Gastroesophageal sphincter (tissue), 4 donors: ENCODE results near the gene SSB. TPM values are rescaled to one million over a fixed set of nuclear protein-coding genes. Genes with fewer than 3 reads are reported as not detected.

Experiments used
- ATAC-seq: fragments of 150-250 bp; one replicate; pipeline ENCODE4 v1.9.1; 2016; ENCODE audit warnings: mild to moderate bottlenecking, moderate library complexity
- H3K27ac ChIP-seq, 4 donors: fragments of 200-600 bp; sonication (generic) in 3 of 4; 1 replicate in 3 of 4; 2 replicates in 1 of 4; pipeline ENCODE4 v1.5.1; 2016 to 2019
- H3K27me3 ChIP-seq: fragments of 200-600 bp; sonication (generic); one replicate; pipeline ENCODE4 v1.5.1; 2019
- H3K36me3 ChIP-seq, 2 donors: fragments of 200-600 bp; sonication (generic); one replicate each; pipeline ENCODE4 v1.5.1; 2019; ENCODE audit warnings: control low read depth in 1 of 2
- H3K4me1 ChIP-seq, 3 donors: fragments of 200-600 bp; sonication (generic); 1 replicate in 2 of 3; 2 replicates in 1 of 3; pipeline ENCODE4 v1.5.1; 2016 to 2019; ENCODE audit warnings: control low read depth in 2 of 3
- H3K4me3 ChIP-seq, 2 donors: fragments of 200-600 bp; sonication (generic); one replicate each; pipeline ENCODE4 v1.5.1; 2019; ENCODE audit warnings: mild to moderate bottlenecking in 1 of 2, moderate library complexity in 1 of 2
- H3K9me3 ChIP-seq, 3 donors: fragments of 200-600 bp; sonication (generic); one replicate each; pipeline ENCODE4 v1.5.1; 2017 to 2019; ENCODE audit warnings: control low read depth in 2 of 3
- CTCF ChIP-seq, 4 experiments: fragments of 200-600 bp in 2 of 4; fragments of 450-650 bp in 2 of 4; sonication (generic) in 1 of 4; IDR thresholded peaks; one replicate each; pipeline ENCODE4 v1.5.1; 2017 to 2019; ENCODE audit warnings: antibody characterized with exemption in 4 of 4, mild to moderate bottlenecking in 2 of 4, moderate library complexity in 2 of 4
- EP300 ChIP-seq: sonication (generic); formaldehyde crosslinking; IDR thresholded peaks from one replicate; pipeline ENCODE4 v1.6.1; 2017; ENCODE audit warnings: antibody characterized with exemption, mild to moderate bottlenecking
- POLR2A ChIP-seq, 2 donors: fragments of 450-650 bp; IDR thresholded peaks; one replicate each; pipeline ENCODE4 v1.6.1; 2017; ENCODE audit warnings: antibody characterized with exemption in 2 of 2, mild to moderate bottlenecking in 2 of 2, moderate library complexity in 1 of 2
- POLR2AphosphoS5 ChIP-seq: sonication (generic); formaldehyde crosslinking; IDR thresholded peaks from one replicate; pipeline ENCODE4 v1.6.1; 2017; ENCODE audit warnings: antibody characterized with exemption
- WGBS, 2 donors: methylation state at CpG; one replicate each; pipeline ENCODE4 v1.1.5; 2018; ENCODE audit warnings: low coverage in 1 of 2; 5-methylcytosine and 5-hydroxymethylcytosine counted together
- total RNA-seq, 4 donors: library from RNA; depleted of rRNA; stranded (reverse); fragments of >200 nt; gene quantifications; one replicate each; pipeline ENCODE4 v1.1.0, GENCODE V29; 2016

SSB gene
- total RNA-seq, 4 donors from 2014 or later = 60.6 to 102 (median 78.3) TPM

GRCh38 chr2:169765523-169765922, 33.1 kb upstream of the SSB start:
- ATAC-seq = no peak
- H3K9me3 ChIP-seq = no peaks in the 10 kb centered on the region
- no peaks in the 10 kb centered on the region for H3K36me3 ChIP-seq
- 80% methylated on average over 2 of the region's 6 CpGs; no CpG with 5 or more reads in 1 of the 2 donors for WGBS, 2 donors
- peaks cover 0 to 21% (median 0%) of the 10 kb centered on the region in 3 donors for H3K4me1 ChIP-seq
- TF ChIP-seq CTCF (IDR thresholded peaks at IDR 0.05) (no peak), POLR2AphosphoS5 (no peak), POLR2A (IDR thresholded peaks at IDR 0.05) (no peak), EP300 (no peak)
- H3K27ac ChIP-seq = no peak overlapping the region
- peaks cover 11% of the 10 kb centered on the region for H3K27me3 ChIP-seq
- H3K4me3 ChIP-seq = no peak overlapping the region

- Histone ChIP-seq H3K27me3 (peaks cover 11% of the 10 kb centered on the region), H3K27ac (no peak overlapping the region), H3K9me3 (no peaks in the 10 kb centered on the region), H3K4me3 (no peak overlapping the region), H3K4me1 (peaks cover 0 to 21% (median 0%) of the 10 kb centered on the region in 3 donors), H3K36me3 (no peaks in the 10 kb centered on the region)
- 14 to 17% methylated on average over 9 to 12 of the region's 12 CpGs for WGBS, 2 donors
- ATAC-seq = no peak
- TF ChIP-seq POLR2A (IDR thresholded peaks at IDR 0.05) = no peak
- TF ChIP-seq POLR2AphosphoS5 = no peak
- TF ChIP-seq EP300 = no peak
- TF ChIP-seq CTCF (IDR thresholded peaks at IDR 0.05) = peak; percentile 68 to 76 (median 71)
Observed at GRCh38 chr2:169767243-169767888, 31.3 kb upstream of the SSB start.

GRCh38 chr2:169768262-169768995, 30.2 kb upstream of the SSB start:
- no CpG with 5 or more reads among the region's 72 CpGs for WGBS, 2 donors
- TF ChIP-seq POLR2A (IDR thresholded peaks at IDR 0.05) = no peak
- TF ChIP-seq EP300 = no peak
- Histone ChIP-seq H3K36me3 (no peaks in the 10 kb centered on the region), H3K4me3 (peak overlapping the region in 1 of 2 donors; percentile 39), H3K27me3 (peaks cover 11% of the 10 kb centered on the region), H3K4me1 (peaks cover 0 to 21% (median 0%) of the 10 kb centered on the region in 3 donors), H3K27ac (no peak overlapping the region), H3K9me3 (no peaks in the 10 kb centered on the region)
- ATAC-seq = no peak

GRCh38 chr2:169771021-169771420, 27.6 kb upstream of the SSB start:
- H3K4me3 ChIP-seq = no peak overlapping the region
- no peaks in the 10 kb centered on the region for H3K36me3 ChIP-seq
- H3K4me1 ChIP-seq = peaks cover 0 to 27% (median 3%) of the 10 kb centered on the region in 3 donors
- 88 to 91% methylated on average over 4 to 5 of the region's 5 CpGs for WGBS, 2 donors
- no peak overlapping the region for H3K27ac ChIP-seq
- H3K27me3 ChIP-seq = peaks cover 11% of the 10 kb centered on the region
- H3K9me3 ChIP-seq = no peaks in the 10 kb centered on the region
- no peak for ATAC-seq
- no peak for TF ChIP-seq POLR2A (IDR thresholded peaks at IDR 0.05)
- TF ChIP-seq CTCF (IDR thresholded peaks at IDR 0.05) = no peak
- TF ChIP-seq EP300 = no peak
- no peak for TF ChIP-seq POLR2AphosphoS5

- TF ChIP-seq POLR2AphosphoS5 = no peak
- Histone ChIP-seq H3K27ac (no peak overlapping the region), H3K4me1 (peaks cover 0 to 33% (median 5%) of the 10 kb centered on the region in 3 donors), H3K27me3 (peaks cover 11% of the 10 kb centered on the region), H3K4me3 (no peak overlapping the region), H3K9me3 (no peaks in the 10 kb centered on the region), H3K36me3 (no peaks in the 10 kb centered on the region)
- ATAC-seq = no peak
- 96 to 100% methylated on average over 1 to 2 of the region's 2 CpGs for WGBS, 2 donors
Observed at GRCh38 chr2:169771612-169772011, 27.1 kb upstream of the SSB start.
